Kidney (tissue), 14 donors: ENCODE results near the gene AKNAD1. TPM values are rescaled to one million over a fixed set of nuclear protein-coding genes. Genes with fewer than 3 reads are reported as not detected.

Experiments used
- DNase-seq, 5 donors: peaks; one replicate each; pipeline ENCODE4 v3.0.0-alpha.2; 2013 to 2020
- FAIRE-seq: peaks from 2 replicates; lab custom pipeline; 2012; peaks lifted over from hg19 to GRCh38; lab: Jason Lieb, UNC
- H3K27ac ChIP-seq, 2 donors: one replicate each; pipeline ENCODE4 v1.7.0; 2013; ENCODE audit warnings: low read depth in 2 of 2, low read length in 2 of 2, inconsistent platforms in 1 of 2
- H3K27me3 ChIP-seq: one replicate; pipeline ENCODE4 v1.7.1; 2013; ENCODE audit warnings: low read length, inconsistent platforms; ENCODE audit not compliant: control insufficient read depth, insufficient read depth
- H3K36me3 ChIP-seq, 3 donors: one replicate each; pipeline versions ENCODE4 v1.7.0 to v1.7.1; 2013; ENCODE audit warnings: low read length in 3 of 3, control low read depth in 1 of 3, inconsistent platforms in 1 of 3; ENCODE audit not compliant: insufficient read depth in 3 of 3, control insufficient read depth in 2 of 3
- H3K4me1 ChIP-seq, 3 donors: one replicate each; pipeline versions ENCODE4 v1.7.0 to v1.7.1; 2013; ENCODE audit warnings: low read length in 3 of 3, inconsistent platforms in 1 of 3, low read depth in 1 of 3; ENCODE audit not compliant: control insufficient read depth in 2 of 3, insufficient read depth in 2 of 3
- H3K4me3 ChIP-seq, 3 donors: one replicate each; pipeline versions ENCODE4 v1.7.0 to v1.8.1; 2013; ENCODE audit warnings: low read length in 3 of 3, control low read depth in 1 of 3, inconsistent platforms in 1 of 3
- H3K9ac ChIP-seq, 3 donors: one replicate each; pipeline versions ENCODE4 v1.7.0 to v1.7.1; 2013; ENCODE audit warnings: low read length in 3 of 3, control low read depth in 1 of 3, inconsistent platforms in 1 of 3
- H3K9me3 ChIP-seq, 3 donors: one replicate each; pipeline versions ENCODE4 v1.7.0 to v1.7.1; 2013; ENCODE audit warnings: low read length in 3 of 3, control low read depth in 1 of 3, inconsistent platforms in 1 of 3; ENCODE audit not compliant: control insufficient read depth in 2 of 3, insufficient read depth in 1 of 3
- intact Hi-C: fragments of 100-400 bp; cut with DNase I; formaldehyde crosslinking; loops from one replicate; pipeline ENCODE4 v1.11.1; 2022
- polyA plus RNA-seq: library from polyadenylated mRNA; stranded (reverse); fragments of 350-450 nt; fragmentation: Illumina TruSeq; extraction: RNeasy Lipid Tissue Mini Kit (QIAGEN cat#74804); gene quantifications from one replicate; pipeline ENCODE4 v1.2.3, GENCODE V29; 2014; ENCODE audit warnings: low read depth, low replicate concordance; ENCODE audit not compliant: insufficient read depth
- total RNA-seq: library from RNA; stranded (reverse); fragmentation: NEBNext Ultra II Directional; extraction: Animal tissue kit (Norgen Biotek cat#: 25700); gene quantifications from one replicate; pipeline ENCODE4 v1.2.1, GENCODE V29; 2021
- TF ChIP-seq, protein P1 (sequence below): IDR thresholded peaks from 3 replicates; pipeline ENCODE4 v1.5.1; 2012; ENCODE audit warnings: mild to moderate bottlenecking, moderate library complexity, borderline replicate concordance; ENCODE audit not compliant: insufficient read depth; ENCODE audit errors: extremely low read depth
- donor health status: control.
- donor health status: control.
- donor health status: control.
- donor health status: control.
- donor health status: control.
- donor health status: DM: yes; HTN: yes; CAD: no.
- donor health status: Normal renal cell carcinoma (clear cell type).

Gene AKNAD1
- total and polyA plus RNA-seq, 2 donors from 2014 or later = not detected

GRCh38 chr1:108801101-108801500, 55.8 kb downstream of the AKNAD1 start:
- H3K9me3 ChIP-seq = no peaks in the 10 kb centered on the region
- no peaks in the 10 kb centered on the region for H3K27me3 ChIP-seq
- no peak overlapping the region for H3K4me3 ChIP-seq
- H3K9ac ChIP-seq = no peak overlapping the region
- DNase-seq (no peak), FAIRE-seq (peak; percentile 39)
- TF ChIP-seq, protein P1, sequence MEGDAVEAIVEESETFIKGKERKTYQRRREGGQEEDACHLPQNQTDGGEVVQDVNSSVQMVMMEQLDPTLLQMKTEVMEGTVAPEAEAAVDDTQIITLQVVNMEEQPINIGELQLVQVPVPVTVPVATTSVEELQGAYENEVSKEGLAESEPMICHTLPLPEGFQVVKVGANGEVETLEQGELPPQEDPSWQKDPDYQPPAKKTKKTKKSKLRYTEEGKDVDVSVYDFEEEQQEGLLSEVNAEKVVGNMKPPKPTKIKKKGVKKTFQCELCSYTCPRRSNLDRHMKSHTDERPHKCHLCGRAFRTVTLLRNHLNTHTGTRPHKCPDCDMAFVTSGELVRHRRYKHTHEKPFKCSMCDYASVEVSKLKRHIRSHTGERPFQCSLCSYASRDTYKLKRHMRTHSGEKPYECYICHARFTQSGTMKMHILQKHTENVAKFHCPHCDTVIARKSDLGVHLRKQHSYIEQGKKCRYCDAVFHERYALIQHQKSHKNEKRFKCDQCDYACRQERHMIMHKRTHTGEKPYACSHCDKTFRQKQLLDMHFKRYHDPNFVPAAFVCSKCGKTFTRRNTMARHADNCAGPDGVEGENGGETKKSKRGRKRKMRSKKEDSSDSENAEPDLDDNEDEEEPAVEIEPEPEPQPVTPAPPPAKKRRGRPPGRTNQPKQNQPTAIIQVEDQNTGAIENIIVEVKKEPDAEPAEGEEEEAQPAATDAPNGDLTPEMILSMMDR = no peak
- no peak overlapping the region for H3K27ac ChIP-seq
- peaks cover 0 to 18% (median 11%) of the 10 kb centered on the region in 3 donors for H3K36me3 ChIP-seq
- intact Hi-C loops = no loop called here
- H3K4me1 ChIP-seq = no peaks in the 10 kb centered on the region

DNA sequence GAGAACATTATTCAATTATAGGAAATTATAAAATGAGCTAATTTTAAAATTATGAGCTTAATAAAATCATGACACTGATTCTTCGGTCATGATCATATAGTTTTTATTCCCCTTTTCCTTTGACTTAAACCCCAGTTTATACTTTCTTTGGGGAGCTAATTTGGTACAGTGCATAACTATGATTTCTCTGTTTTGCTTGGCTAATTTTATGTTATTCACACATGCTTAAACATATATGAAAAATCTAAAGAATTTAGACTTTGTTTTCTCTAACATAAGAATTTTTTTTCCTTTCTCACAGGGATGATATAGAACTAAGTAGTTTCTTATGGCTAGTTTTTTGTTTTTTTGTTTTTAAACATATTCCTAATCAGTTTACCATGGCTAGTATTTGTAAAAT, 57.9 kb downstream of the AKNAD1 start:
- Histone ChIP-seq H3K4me3 (no peak overlapping the region), H3K27me3 (no peaks in the 10 kb centered on the region), H3K27ac (no peak overlapping the region), H3K9ac (no peak overlapping the region), H3K9me3 (no peaks in the 10 kb centered on the region), H3K4me1 (no peaks in the 10 kb centered on the region), H3K36me3 (peaks cover 2 to 18% (median 15%) of the 10 kb centered on the region in 3 donors)
- no peak for DNase-seq
- intact Hi-C loops = no loop called here
- no peak for FAIRE-seq
- TF ChIP-seq, protein P1 = no peak

GRCh38 chr1:108792420-108792819, 64.5 kb downstream of the AKNAD1 start:
- peaks cover 0 to 18% (median 0%) of the 10 kb centered on the region in 3 donors for H3K9me3 ChIP-seq
- no peaks in the 10 kb centered on the region for H3K4me1 ChIP-seq
- peaks cover 2 to 10% (median 9%) of the 10 kb centered on the region in 3 donors for H3K36me3 ChIP-seq
- FAIRE-seq = no peak
- no peak overlapping the region for H3K27ac ChIP-seq
- H3K27me3 ChIP-seq = no peaks in the 10 kb centered on the region
- H3K4me3 ChIP-seq = no peak overlapping the region
- TF ChIP-seq, protein P1 = no peak
- intact Hi-C loops = no loop called here
- H3K9ac ChIP-seq = no peak overlapping the region
- DNase-seq = no peak

DNA sequence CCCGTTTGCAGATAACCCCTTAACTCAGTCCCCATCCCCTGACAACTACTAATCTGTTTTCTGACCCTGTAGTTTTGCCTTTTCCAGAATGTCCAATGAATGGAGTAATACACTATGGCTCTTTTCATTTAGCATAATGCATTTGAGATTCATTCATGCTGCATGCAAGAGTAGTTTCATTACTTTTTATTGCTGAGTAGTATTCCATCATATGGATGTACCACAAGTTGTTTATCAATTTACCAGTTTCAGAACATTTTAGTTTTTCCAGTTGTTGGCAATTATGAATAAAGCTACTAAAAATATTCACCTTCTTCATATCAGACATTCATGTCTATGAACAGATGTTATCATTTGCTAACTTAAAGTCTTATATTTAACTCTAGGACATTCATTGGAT, 65.1 kb downstream of the AKNAD1 start:
- peaks cover 0 to 18% (median 0%) of the 10 kb centered on the region in 3 donors for H3K9me3 ChIP-seq
- H3K36me3 ChIP-seq = peaks cover 2 to 10% (median 9%) of the 10 kb centered on the region in 3 donors
- DNase-seq = no peak
- intact Hi-C loops = no loop called here
- H3K27me3 ChIP-seq = no peaks in the 10 kb centered on the region
- H3K27ac ChIP-seq = no peak overlapping the region
- H3K4me1 ChIP-seq = no peaks in the 10 kb centered on the region
- TF ChIP-seq, protein P1 = no peak
- FAIRE-seq = no peak
- H3K9ac ChIP-seq = no peak overlapping the region
- H3K4me3 ChIP-seq = no peak overlapping the region
